DOHH2 (cell line): ENCODE results near the gene IGSF9.

ENCODE experiments used
- CTCF ChIP-seq: fragments of 200-600 bp; sonication (generic); IDR thresholded peaks from one replicate; pipeline ENCODE4 v1.5.1; 2014; ENCODE audit warnings: antibody characterized with exemption, mild to moderate bottlenecking, low read depth, low read length; ENCODE audit not compliant: poor library complexity, severe bottlenecking
- EZH2phosphoT487 ChIP-seq: fragments of 200-600 bp; sonication (generic); IDR thresholded peaks from 2 replicates; pipeline ENCODE4 v1.6.1; 2017; ENCODE audit warnings: borderline replicate concordance, mild to moderate bottlenecking, antibody characterized with exemption, low read length, moderate library complexity, mixed read lengths

- TF ChIP-seq CTCF = no peak
- TF ChIP-seq EZH2phosphoT487 = no peak
Measured at GRCh38 chr1:159879977-159880376, 65.4 kb downstream of the IGSF9 start.
